GM10266 (cell line): Measurements from ENCODE around the gene CORIN.

Experiments
- DNase-seq: peaks from one replicate; pipeline ENCODE4 v3.0.0; 2012; ENCODE audit errors: extremely low spot score
- CTCF ChIP-seq: IDR thresholded peaks from 2 replicates; pipeline ENCODE4 v1.5.1; 2012; ENCODE audit warnings: mild to moderate bottlenecking, low read depth; ENCODE audit not compliant: control insufficient read depth, insufficient read depth; ENCODE audit errors: missing control alignments

Gene CORIN

GRCh38 chr4:47849466-47849865 is 11.6 kb upstream of the CORIN start:
- no peak for TF ChIP-seq CTCF
- no peak for DNase-seq

GRCh38 chr4:47848041-47848440 is 10.2 kb upstream of the CORIN start:
- TF ChIP-seq CTCF: no peak
- no peak for DNase-seq

GRCh38 chr4:47842985-47843384 is 5.1 kb upstream of the CORIN start:
- no peak for TF ChIP-seq CTCF
- no peak for DNase-seq

- no peak for TF ChIP-seq CTCF
Observed at GRCh38 chr4:47840291-47840690, 2.4 kb upstream of the CORIN start.

GRCh38 chr4:47839259-47839658 is 1.4 kb upstream of the CORIN start:
- peak; percentile 58 for TF ChIP-seq CTCF
- peak; percentile 56 for DNase-seq

More at GRCh38 chr4:47840291-47840690, 2.4 kb upstream of the CORIN start:
- DNase-seq: no peak

- no peak for DNase-seq
- no peak for TF ChIP-seq CTCF
Observed at GRCh38 chr4:47838445-47838844, 578 bp upstream of the CORIN start.

- peak; percentile 40 for DNase-seq
- TF ChIP-seq CTCF: peak; percentile 13
Observed at GRCh38 chr4:47837094-47837907, 566 bp downstream of the CORIN start.
